A673 (cell line): ENCODE results near the gene ABHD17C.

ENCODE experiments used
- CTCF ChIP-seq: fragments of 300-800, 200-600 bp; sonication (generic); conservative IDR thresholded peaks from 2 replicates; pipeline ENCODE4 v1.5.1; 2017; ENCODE audit warnings: low read depth, mild to moderate bottlenecking, antibody characterized with exemption, low read length, moderate library complexity, mixed read lengths
- EZH2 ChIP-seq: fragments of 200-600 bp; sonication (generic); IDR thresholded peaks from 2 replicates; pipeline ENCODE4 v1.6.1; 2017; ENCODE audit warnings: borderline replicate concordance, low read depth, mild to moderate bottlenecking, mixed read lengths, antibody characterized with exemption, low read length; ENCODE audit not compliant: poor library complexity, severe bottlenecking

DNA sequence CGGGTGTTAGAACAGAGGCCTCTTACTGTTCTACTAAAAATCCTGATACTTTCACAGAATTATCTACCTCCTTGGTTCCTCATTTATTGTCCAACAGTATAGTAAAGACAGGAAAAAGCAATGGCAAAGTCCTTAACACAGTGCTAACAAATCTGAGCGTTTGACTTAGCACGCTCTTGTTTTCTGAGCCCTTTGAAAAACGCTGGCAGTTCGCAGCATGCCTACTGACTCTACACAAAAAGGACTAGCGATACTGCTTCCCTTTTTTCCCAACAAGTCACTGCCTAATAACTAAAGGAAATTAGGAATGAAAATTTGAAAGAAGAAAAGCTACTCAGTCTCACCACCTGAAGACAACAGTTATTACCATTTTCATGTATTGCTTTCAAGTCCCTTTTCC, 49.3 kb downstream of the ABHD17C start:
- TF ChIP-seq CTCF (no peak), EZH2 (no peak)
